Osteoblast (primary cell): Measurements from ENCODE around the gene WDR91. TPM values are rescaled to one million over a fixed set of nuclear protein-coding genes. Genes with fewer than 3 reads are reported as not detected.
A peak's percentile ranks its signal among the peaks of the same experiment; 100 is the strongest.

Source experiments
- DNase-seq: peaks from one replicate; pipeline ENCODE4 v3.0.0; 2011; ENCODE audit warnings: low spot score, mixed read lengths; ENCODE audit not compliant: insufficient read length; ENCODE audit errors: missing footprints
- H2AFZ ChIP-seq: 2 replicates; pipeline ENCODE4 v1.6.0; 2011; ENCODE audit warnings: mild to moderate bottlenecking, low read length
- H3K27ac ChIP-seq: 2 replicates; pipeline ENCODE4 v1.5.1; 2011; ENCODE audit warnings: mild to moderate bottlenecking, low read depth, low read length, moderate library complexity
- H3K27me3 ChIP-seq: 2 replicates; pipeline ENCODE4 v1.6.0; 2012; ENCODE audit warnings: mild to moderate bottlenecking, control low read depth, inconsistent platforms, low read length, moderate library complexity; ENCODE audit not compliant: insufficient read depth
- H3K36me3 ChIP-seq: 2 replicates; pipeline ENCODE4 v1.5.1; 2011; ENCODE audit warnings: mild to moderate bottlenecking, low read length, control low read depth, moderate library complexity; ENCODE audit not compliant: insufficient read depth
- H3K4me1 ChIP-seq: 2 replicates; pipeline ENCODE4 v1.5.1; 2011; ENCODE audit warnings: mild to moderate bottlenecking, low read length, control low read depth, moderate library complexity; ENCODE audit not compliant: insufficient read depth
- H3K4me2 ChIP-seq: 2 replicates; pipeline ENCODE4 v1.6.0; 2011; ENCODE audit warnings: mild to moderate bottlenecking, low read length; ENCODE audit not compliant: insufficient read depth
- H3K4me3 ChIP-seq: fragments of 200-600 bp; sonication (generic); 3 replicates; pipeline ENCODE4 v1.5.1; 2012; ENCODE audit warnings: mild to moderate bottlenecking, low read length, inconsistent platforms; ENCODE audit not compliant: insufficient read depth
- H3K79me2 ChIP-seq: 2 replicates; pipeline ENCODE4 v1.6.0; 2012; ENCODE audit warnings: mild to moderate bottlenecking, low read length, control low read depth, inconsistent platforms; ENCODE audit not compliant: insufficient read depth
- H3K9me3 ChIP-seq: 2 replicates; pipeline ENCODE4 v1.5.1; 2011; ENCODE audit warnings: low read depth, low read length, control low read depth
- H4K20me1 ChIP-seq: 2 replicates; pipeline ENCODE4 v1.6.0; 2012; ENCODE audit warnings: mild to moderate bottlenecking, low read length, control low read depth; ENCODE audit not compliant: insufficient read depth
- total RNA-seq: library from RNA; depleted of rRNA; stranded (reverse); fragments of >200 nt; gene quantifications from 2 replicates; pipeline ENCODE4 v1.2.3, GENCODE V29; 2012
- TF ChIP-seq, protein P1 (sequence below): IDR thresholded peaks from 2 replicates; pipeline ENCODE4 v1.5.1; 2011; ENCODE audit warnings: mild to moderate bottlenecking, low read depth, low read length, moderate library complexity; ENCODE audit errors: extremely low read depth

Gene WDR91
- total RNA-seq, 1 donor: 8.7 TPM

DNA sequence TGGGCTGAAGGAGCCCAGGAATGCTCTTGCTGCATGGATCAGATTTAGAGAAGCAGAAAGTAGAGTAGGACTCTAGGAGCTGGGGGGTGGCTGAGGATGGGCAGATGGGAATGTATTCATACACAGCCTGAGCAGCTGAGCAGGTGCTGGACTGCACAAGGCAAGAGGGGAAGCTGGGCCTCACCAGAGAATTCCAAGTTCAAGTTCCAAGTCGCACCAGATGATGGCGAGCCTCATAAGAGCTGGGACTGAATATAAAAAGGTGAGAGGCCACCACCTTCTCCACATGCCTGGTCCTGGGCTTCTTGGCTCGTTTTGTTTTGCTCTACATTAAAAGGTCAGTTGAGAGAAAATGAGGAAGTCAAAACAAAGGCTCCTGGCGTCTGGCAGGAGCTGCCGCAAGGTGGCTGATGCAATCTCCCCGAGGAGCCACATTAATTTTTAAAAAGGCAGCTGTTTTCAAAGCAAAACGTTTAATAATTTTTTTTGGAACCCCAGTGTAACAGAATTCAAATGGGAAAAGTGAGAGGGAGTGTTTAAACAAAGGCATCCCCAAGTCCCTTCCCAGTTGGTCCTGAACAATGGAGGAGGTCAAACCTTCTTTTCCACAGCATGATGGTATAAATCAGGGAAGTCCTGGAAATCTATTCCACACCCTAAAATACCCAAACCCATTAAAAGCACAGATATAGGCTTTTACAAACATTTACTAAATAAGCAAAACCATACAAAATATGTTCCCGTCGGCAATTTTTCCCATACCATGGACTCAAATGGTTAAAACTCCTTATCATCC, 50.3 kb downstream of the WDR91 start:
- H4K20me1 ChIP-seq: no peaks in the 10 kb centered on the region
- peaks cover 13% of the 10 kb centered on the region for H3K36me3 ChIP-seq
- no peaks in the 10 kb centered on the region for H3K27me3 ChIP-seq
- peaks cover 18% of the 10 kb centered on the region for H3K4me1 ChIP-seq
- no peak overlapping the region for H3K4me2 ChIP-seq
- H3K27ac ChIP-seq: no peak overlapping the region
- TF ChIP-seq, protein P1, sequence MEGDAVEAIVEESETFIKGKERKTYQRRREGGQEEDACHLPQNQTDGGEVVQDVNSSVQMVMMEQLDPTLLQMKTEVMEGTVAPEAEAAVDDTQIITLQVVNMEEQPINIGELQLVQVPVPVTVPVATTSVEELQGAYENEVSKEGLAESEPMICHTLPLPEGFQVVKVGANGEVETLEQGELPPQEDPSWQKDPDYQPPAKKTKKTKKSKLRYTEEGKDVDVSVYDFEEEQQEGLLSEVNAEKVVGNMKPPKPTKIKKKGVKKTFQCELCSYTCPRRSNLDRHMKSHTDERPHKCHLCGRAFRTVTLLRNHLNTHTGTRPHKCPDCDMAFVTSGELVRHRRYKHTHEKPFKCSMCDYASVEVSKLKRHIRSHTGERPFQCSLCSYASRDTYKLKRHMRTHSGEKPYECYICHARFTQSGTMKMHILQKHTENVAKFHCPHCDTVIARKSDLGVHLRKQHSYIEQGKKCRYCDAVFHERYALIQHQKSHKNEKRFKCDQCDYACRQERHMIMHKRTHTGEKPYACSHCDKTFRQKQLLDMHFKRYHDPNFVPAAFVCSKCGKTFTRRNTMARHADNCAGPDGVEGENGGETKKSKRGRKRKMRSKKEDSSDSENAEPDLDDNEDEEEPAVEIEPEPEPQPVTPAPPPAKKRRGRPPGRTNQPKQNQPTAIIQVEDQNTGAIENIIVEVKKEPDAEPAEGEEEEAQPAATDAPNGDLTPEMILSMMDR: no peak
- H3K4me3 ChIP-seq: no peak overlapping the region
- H3K79me2 ChIP-seq: peaks cover 3% of the 10 kb centered on the region
- no peak for DNase-seq
- no peak overlapping the region for H2AFZ ChIP-seq
- H3K9me3 ChIP-seq: no peaks in the 10 kb centered on the region

DNA sequence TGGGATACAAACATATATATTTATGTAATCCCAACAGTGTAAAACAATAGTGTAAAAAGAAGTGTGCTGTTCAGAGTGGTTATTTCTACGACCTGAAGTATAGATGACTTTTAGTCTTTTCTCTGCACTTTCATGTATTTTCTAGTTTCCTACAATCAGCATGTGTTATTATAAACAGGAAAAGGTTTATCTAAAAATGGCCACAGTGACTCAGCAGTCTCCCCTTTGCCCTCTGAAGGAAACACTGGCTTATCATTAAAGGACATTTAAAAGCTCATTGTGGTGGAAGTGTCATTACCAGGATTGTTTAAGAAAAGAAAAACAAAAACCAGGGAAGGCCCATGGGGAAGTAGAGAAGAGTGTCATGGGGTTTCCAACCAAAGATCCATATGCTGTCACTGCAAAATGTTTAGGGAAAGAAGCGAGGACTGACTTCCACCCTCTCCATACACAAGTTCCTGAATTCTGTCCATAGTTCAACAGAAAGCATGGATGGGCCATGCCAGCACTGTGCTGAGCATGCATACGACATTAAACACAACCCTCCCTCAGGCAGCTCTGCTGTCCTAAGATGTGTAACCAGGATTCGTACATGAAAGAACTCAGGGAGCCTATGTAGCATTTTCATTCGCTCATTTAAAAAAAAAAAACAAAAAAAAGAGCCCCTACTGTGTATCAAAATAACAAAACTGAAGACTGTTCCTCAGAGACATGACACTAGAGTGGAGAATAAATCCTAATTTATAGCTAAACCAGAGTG, 51.0 kb downstream of the WDR91 start:
- TF ChIP-seq, protein P1: no peak
- Histone ChIP-seq H3K36me3 (peaks cover 5% of the 10 kb centered on the region), H2AFZ (no peak overlapping the region), H3K79me2 (peaks cover 3% of the 10 kb centered on the region), H3K27ac (peak overlapping the region; percentile 57), H3K4me1 (peaks cover 18% of the 10 kb centered on the region), H3K27me3 (no peaks in the 10 kb centered on the region), H3K4me2 (peak overlapping the region; percentile 13), H3K9me3 (no peaks in the 10 kb centered on the region), H4K20me1 (no peaks in the 10 kb centered on the region), H3K4me3 (no peak overlapping the region)
- no peak for DNase-seq

DNA sequence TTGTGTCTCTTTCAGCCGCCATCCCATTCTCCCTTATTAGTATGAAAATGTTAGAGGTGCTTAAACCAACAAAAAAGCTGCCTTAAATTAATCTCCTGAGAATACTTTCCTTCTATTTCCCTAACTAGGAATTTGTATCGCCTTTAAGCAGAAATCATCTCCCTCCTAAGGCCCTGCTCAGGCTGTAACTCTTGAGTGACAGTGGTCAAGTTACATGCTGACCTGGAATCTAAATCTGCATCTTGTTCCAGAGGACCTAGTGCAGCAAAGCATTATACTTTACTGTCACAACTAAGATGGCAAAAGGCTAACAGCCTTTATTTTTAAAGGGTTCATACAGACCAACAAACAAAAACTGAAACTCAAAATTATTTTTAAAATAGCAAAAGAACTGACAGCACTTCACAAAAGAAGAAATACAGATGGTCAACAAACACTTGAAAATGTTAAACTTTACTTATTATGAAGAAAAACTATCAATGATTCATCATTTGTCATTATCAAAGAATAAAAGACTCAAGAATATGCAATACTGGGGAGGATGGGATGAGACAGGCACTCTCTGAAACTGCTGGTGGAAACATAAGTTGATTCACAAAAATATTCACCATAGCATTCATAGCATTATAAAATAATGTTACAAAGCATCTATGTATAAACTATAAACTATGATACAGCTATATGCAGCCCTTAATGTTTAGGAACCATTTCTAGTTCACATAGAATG, 51.8 kb downstream of the WDR91 start:
- DNase-seq: peak; percentile 73

More for the DNA sequence above, 51.8 kb downstream of the WDR91 start:
- Histone ChIP-seq H3K27me3 (no peaks in the 10 kb centered on the region), H3K36me3 (no peaks in the 10 kb centered on the region), H3K9me3 (no peaks in the 10 kb centered on the region), H3K4me3 (no peak overlapping the region), H2AFZ (no peak overlapping the region), H3K4me1 (peaks cover 18% of the 10 kb centered on the region), H3K27ac (peak overlapping the region; percentile 57), H3K79me2 (peaks cover 3% of the 10 kb centered on the region), H4K20me1 (no peaks in the 10 kb centered on the region), H3K4me2 (peak overlapping the region; percentile 13)
- TF ChIP-seq, protein P1: no peak
